ENCODE measurements around the gene SERPINB4. TPM values are rescaled to one million over a fixed set of nuclear protein-coding genes. Genes with fewer than 3 reads are reported as not detected.
"Not testable (repeated sequence)": the region's sequence is repeated elsewhere in the genome, so short reads cannot be mapped to it uniquely, and the experiment has no call there.

Gene SERPINB4
- total RNA-seq, 1 donor from 2014 or later, result not detected

DNA sequence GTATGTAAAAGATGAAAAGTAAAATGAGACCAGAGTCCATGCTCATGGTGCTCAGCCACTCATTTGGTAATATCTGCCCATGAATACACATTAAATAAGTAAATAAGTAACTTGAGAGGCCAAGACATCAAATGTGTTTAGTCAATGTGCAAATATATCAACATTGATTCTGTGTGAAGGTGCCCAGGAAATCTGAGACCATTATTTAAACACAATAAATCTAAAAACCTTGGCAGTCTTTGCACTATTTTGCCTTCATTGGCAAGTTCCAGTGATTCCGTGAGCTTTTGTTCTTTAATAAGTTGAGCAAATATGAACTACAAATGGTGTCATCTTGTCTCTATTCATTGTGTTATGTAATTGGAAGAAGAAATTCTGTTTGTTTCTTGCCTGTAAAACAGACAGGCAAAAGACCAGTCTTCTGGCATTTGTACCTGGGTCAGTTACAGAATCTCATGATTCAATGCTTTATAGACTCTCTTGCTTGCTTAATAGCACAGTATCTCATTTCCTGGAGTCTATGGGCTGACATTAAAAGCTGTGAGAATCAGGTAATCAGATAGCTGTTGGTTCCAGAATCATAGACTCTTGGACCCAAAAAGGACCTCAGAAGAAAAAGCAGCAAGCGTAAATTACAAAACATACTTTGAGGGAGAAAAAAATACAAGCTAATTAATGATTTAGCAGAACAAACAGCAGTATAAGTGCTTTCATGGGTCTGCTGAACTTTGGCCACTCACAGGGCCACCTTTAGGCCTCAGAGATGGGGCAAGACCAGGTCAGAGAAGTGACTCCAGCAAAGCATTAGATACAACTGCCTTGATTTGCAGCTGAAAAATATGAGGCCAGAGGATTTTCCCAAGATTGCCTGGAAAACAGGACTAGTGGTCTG is 37.6 kb upstream of the SERPINB4 start:
- ATAC-seq, result no peak
- TF ChIP-seq, protein P1, sequence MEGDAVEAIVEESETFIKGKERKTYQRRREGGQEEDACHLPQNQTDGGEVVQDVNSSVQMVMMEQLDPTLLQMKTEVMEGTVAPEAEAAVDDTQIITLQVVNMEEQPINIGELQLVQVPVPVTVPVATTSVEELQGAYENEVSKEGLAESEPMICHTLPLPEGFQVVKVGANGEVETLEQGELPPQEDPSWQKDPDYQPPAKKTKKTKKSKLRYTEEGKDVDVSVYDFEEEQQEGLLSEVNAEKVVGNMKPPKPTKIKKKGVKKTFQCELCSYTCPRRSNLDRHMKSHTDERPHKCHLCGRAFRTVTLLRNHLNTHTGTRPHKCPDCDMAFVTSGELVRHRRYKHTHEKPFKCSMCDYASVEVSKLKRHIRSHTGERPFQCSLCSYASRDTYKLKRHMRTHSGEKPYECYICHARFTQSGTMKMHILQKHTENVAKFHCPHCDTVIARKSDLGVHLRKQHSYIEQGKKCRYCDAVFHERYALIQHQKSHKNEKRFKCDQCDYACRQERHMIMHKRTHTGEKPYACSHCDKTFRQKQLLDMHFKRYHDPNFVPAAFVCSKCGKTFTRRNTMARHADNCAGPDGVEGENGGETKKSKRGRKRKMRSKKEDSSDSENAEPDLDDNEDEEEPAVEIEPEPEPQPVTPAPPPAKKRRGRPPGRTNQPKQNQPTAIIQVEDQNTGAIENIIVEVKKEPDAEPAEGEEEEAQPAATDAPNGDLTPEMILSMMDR (IDR thresholded peaks at IDR 0.05), result no peak
- Histone ChIP-seq H3K27ac (no peak overlapping the region), H3K27me3 (ENCODE audit: low read depth) (no peaks in the 10 kb centered on the region), H3K4me3 (no peak overlapping the region), H3K4me1 (no peaks in the 10 kb centered on the region), H3K9me3 (no peaks in the 10 kb centered on the region), H3K36me3 (no peaks in the 10 kb centered on the region)
- intact Hi-C loops (cut with DNase I), result no loop called here
- no peak for DNase-seq

DNA sequence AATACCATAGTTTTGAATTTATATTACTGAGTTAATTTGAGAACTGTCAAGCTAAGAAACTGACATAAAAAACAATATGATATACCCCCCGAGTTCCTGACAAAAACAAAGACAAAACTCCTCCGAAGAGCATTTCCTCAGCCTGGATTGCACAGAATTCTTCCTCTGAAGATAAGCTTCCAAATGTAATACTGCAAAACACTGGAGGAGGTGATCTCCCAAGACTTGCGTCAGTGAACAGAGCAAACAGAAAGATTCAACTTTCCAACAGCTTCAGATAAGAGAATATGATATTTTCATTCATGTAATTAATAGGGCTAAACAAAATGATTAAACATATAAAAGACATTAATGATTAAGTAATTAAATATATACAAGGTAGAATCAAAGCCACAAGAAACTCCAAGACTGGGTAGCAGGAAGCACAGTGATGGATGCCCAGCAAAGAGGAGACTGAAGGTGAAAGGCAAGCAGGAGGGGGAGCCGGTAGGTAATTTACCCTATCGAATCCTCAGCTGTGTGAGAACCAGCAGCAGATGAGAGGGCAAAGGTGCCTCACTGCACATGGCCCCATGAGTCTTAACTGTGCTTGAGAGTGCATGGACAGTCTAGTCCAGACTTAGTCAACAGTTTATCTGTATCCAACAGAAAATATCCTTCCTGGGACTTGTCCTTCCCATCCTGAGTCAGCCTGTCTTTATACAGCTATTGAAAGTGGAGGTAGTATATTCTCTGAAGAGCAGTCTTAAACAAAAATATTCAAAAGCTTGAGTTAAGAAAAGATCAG is 36.0 kb upstream of the SERPINB4 start:
- Histone ChIP-seq H3K36me3 (no peaks in the 10 kb centered on the region), H3K4me3 (no peak overlapping the region), H3K27ac (no peak overlapping the region), H3K4me1 (no peaks in the 10 kb centered on the region), H3K27me3 (ENCODE audit: low read depth) (no peaks in the 10 kb centered on the region), H3K9me3 (no peaks in the 10 kb centered on the region)
- ATAC-seq (no peak), DNase-seq (no peak)
- intact Hi-C loops (cut with DNase I), result no loop called here
- TF ChIP-seq, protein P1 (IDR thresholded peaks at IDR 0.05), result no peak

DNA sequence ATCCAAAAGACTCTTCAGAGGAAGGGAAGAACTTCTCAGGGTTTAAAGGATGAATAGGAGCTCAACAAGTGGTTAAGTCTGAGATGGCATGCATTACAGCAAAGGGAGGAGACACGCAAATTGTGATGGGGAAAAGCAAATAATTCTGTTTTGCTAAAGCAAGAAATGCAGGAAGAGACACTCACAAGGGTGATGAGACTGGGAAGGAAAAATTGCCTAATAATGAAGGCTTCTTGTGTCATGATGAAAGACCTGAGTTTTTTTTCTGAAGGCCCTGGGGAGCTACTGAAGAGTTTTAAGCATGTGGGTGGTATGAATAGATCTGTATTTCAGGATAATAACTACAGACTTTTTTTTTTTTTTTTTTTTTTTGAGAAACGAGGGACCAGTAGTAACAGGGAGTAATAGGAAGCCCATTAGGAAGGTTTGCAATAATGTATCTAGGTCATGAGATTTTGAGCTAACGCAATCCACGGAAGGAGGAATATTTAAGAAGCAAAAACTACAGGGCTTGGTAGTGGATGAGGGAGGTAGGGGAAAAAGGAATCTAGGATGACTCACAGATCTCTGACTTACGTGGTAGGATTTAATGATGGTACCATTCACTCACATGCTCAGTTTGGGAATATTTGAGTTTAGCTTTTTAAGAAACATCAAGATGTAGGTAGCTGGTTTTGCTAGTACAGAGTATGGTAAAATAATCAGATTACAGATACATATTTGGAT is 33.6 kb upstream of the SERPINB4 start:
- intact Hi-C loops (cut with DNase I), result no loop called here
- ATAC-seq (no peak), DNase-seq (no peak)
- H3K27me3 ChIP-seq (ENCODE audit: low read depth), result no peaks in the 10 kb centered on the region
- H3K4me1 ChIP-seq, result no peaks in the 10 kb centered on the region
- no peak overlapping the region for H3K4me3 ChIP-seq
- H3K9me3 ChIP-seq, result no peaks in the 10 kb centered on the region
- no peaks in the 10 kb centered on the region for H3K36me3 ChIP-seq
- no peak overlapping the region for H3K27ac ChIP-seq
- TF ChIP-seq, protein P1 (IDR thresholded peaks at IDR 0.05), result no peak

DNA sequence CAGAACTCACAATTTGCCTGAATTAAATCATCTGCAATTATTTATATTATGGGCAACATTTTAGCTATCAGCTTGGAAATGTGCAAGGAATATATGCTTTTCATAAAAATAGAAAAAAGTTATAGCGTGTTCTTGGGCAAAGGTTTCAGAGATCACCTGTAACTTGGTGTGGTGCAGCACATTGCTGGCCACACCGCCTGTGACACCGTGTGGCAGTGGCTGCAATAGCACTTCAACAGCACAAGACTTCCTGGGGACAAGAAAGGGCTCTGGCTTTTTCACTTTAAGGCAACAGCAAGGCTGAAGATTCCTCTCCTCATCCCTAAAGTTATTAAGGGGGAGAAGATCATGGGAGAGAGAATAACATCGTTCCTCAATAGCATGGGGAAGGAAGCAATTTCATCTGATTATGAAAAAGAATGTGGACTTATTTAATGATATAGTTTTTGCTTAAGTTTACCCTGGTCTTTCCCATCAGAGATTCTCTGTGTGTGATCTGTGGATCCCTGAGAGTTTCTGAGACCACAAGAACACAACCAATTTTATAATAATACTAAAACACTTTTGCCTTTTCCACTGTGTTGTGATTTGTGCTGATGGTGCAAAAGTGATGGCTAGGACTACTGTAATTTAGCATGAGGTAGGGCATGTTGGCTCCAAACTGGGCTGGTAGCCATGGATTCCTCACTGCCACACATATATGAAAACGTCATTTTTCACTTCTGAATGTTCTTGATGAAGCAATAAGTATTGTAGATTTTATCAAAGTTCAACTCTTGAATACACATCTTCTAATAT is 32.7 kb upstream of the SERPINB4 start:
- Histone ChIP-seq H3K27ac (no peak overlapping the region), H3K36me3 (no peaks in the 10 kb centered on the region), H3K27me3 (ENCODE audit: low read depth) (no peaks in the 10 kb centered on the region), H3K4me3 (no peak overlapping the region), H3K9me3 (no peaks in the 10 kb centered on the region), H3K4me1 (no peaks in the 10 kb centered on the region)
- no peak for DNase-seq
- ATAC-seq, result no peak
- TF ChIP-seq, protein P1 (IDR thresholded peaks at IDR 0.05), result no peak
- intact Hi-C loops (cut with DNase I), result no loop called here

DNA sequence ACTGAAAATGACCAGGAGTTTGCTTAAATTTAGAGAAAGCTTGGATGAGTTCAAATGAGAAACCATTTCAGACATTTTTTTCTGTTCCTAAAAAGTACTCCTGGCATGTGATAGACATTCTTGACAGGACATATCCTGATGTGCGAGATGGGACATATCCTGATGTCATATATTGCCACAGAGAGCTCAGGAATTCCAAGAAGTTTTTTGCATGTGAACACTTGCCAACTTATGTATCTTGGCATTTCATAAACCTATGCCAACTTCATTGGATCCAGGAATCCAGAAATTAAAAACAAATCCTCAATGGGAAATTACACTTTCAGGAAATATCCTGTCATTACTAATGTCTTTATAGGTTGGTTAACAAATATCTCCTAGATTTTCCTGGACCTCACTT is 20.5 kb upstream of the SERPINB4 start:
- no peaks in the 10 kb centered on the region for H3K9me3 ChIP-seq
- ATAC-seq (no peak), DNase-seq (no peak)
- no peak overlapping the region for H3K4me3 ChIP-seq
- no peaks in the 10 kb centered on the region for H3K36me3 ChIP-seq
- intact Hi-C loops (cut with DNase I), result no loop called here
- TF ChIP-seq, protein P1 (IDR thresholded peaks at IDR 0.05), result no peak
- no peaks in the 10 kb centered on the region for H3K4me1 ChIP-seq
- no peak overlapping the region for H3K27ac ChIP-seq
- H3K27me3 ChIP-seq (ENCODE audit: low read depth), result no peaks in the 10 kb centered on the region

DNA sequence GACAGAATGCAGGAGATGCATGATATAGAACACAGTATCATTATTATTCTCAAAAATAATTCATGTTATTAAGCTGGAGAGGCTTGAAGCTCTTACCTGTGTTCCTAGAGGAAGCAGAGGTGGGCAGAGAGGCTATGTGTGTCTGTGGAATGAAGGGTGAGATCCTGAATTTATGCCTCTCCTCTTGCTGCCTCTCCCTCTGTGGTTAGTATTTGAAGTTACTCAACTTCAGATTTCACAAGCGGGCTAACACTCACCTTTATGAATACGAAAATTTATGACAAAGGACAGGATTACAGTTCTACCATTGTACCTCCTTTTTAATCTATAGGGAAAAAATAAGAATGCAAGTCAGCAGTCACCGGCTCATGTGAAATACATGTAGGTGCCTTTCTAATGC is 17.7 kb upstream of the SERPINB4 start, which contains the start of gene SERPINB3:
TSS of gene SERPINB3 (minus strand) at position 144 of the 400 bp plus-strand sequence. CDS start 677 bp downstream, outside the sequence.
- intact Hi-C loops (cut with DNase I); ATAC-seq; H3K9me3 ChIP-seq; H3K27ac ChIP-seq; H3K4me3 ChIP-seq; DNase-seq; H3K36me3 ChIP-seq; H3K4me1 ChIP-seq; H3K27me3 ChIP-seq (ENCODE audit: low read depth): not testable (repeated sequence)

DNA sequence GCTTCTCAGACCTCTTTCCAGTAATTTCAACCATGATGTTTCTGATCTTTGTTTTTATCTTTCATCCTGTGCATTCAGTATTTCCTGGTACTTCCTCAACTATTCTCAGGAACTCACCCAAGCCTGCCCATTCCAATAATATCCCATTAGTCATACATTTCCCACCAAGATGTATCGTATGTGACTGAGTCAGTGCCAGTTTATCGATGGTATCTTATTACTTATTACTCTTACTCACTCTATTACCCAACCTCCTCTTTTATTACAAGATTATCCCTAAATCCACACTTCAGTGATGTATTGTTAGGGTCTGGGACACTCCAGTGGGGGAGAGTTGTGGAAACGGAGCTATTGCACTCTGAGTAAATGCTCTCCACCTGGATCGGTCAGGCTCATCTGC is 14.9 kb upstream of the SERPINB4 start:
- intact Hi-C loops (cut with DNase I); H3K4me1 ChIP-seq; H3K36me3 ChIP-seq; H3K9me3 ChIP-seq; H3K27me3 ChIP-seq (ENCODE audit: low read depth); H3K27ac ChIP-seq; DNase-seq; H3K4me3 ChIP-seq; ATAC-seq: not testable (repeated sequence)
